ENCODE results near the gene SYK. TPM values are rescaled to one million over a fixed set of nuclear protein-coding genes. Genes with fewer than 3 reads are reported as not detected.
A peak's percentile ranks its signal among the peaks of the same experiment; 100 is the strongest.

Gene SYK
- total RNA-seq, 4 donors from 2014 or later, result 43.7 to 54.9 (median 47.9) TPM

DNA sequence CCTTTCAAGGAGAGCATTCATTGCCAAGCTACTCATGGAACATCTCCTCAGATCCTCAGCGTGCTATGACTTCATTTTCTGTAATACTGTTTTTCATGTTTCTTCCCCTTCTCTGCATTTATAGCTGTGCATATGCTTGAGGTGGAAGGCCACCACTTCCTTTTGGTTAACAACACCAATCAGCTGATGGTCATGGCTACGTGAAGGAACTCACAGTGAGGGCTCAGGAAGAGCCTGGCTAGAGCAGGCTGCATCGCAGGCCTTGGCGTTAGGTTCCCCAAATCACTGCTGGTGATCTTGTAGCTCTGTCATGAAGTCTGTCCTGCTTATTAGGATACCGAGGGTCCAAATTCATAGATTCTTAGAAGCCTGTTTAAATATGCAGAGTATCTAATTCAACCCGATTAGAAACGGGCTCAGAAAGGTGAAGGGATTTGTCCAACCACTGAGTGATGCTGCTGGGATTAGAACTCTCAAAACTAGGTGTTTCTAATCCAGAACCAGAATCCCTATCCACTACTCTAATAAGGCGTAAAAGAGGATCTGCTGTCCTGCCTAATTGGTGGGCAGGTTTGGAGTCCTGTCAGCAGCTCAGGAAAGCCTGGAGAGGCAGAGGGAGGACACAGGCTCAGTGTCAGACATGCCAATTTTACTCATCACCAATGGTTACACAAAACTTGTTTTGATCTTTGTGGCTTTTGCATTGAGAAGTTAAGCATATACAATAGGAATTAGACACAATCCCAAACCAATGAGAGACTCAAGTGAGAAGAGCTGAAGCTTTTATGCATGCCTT, 7.5 kb downstream of the SYK start:
- peaks cover 15 to 72% (median 16%) of the 10 kb centered on the region in 3 donors for H3K4me1 ChIP-seq
- peak overlapping the region in 1 of 4 donors; percentile 39 for H3K27ac ChIP-seq
- DNase-seq, result no peak
- H3K9me3 ChIP-seq, result no peaks in the 10 kb centered on the region
- H3K27me3 ChIP-seq, result peaks cover 0 to 4% (median 0%) of the 10 kb centered on the region in 4 donors
- WGBS, 2 donors, result 75 to 81% methylated on average over 6 to 7 of the region's 8 CpGs
- H3K36me3 ChIP-seq, result no peaks in the 10 kb centered on the region
- H3K4me3 ChIP-seq, result no peak overlapping the region
- TF ChIP-seq POLR2A (IDR thresholded peaks at IDR 0.05), result no peak
- TF ChIP-seq, protein P1, sequence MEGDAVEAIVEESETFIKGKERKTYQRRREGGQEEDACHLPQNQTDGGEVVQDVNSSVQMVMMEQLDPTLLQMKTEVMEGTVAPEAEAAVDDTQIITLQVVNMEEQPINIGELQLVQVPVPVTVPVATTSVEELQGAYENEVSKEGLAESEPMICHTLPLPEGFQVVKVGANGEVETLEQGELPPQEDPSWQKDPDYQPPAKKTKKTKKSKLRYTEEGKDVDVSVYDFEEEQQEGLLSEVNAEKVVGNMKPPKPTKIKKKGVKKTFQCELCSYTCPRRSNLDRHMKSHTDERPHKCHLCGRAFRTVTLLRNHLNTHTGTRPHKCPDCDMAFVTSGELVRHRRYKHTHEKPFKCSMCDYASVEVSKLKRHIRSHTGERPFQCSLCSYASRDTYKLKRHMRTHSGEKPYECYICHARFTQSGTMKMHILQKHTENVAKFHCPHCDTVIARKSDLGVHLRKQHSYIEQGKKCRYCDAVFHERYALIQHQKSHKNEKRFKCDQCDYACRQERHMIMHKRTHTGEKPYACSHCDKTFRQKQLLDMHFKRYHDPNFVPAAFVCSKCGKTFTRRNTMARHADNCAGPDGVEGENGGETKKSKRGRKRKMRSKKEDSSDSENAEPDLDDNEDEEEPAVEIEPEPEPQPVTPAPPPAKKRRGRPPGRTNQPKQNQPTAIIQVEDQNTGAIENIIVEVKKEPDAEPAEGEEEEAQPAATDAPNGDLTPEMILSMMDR (IDR thresholded peaks at IDR 0.05), result no peak
- intact Hi-C loops (cut with DNase I), result no loop called here

DNA sequence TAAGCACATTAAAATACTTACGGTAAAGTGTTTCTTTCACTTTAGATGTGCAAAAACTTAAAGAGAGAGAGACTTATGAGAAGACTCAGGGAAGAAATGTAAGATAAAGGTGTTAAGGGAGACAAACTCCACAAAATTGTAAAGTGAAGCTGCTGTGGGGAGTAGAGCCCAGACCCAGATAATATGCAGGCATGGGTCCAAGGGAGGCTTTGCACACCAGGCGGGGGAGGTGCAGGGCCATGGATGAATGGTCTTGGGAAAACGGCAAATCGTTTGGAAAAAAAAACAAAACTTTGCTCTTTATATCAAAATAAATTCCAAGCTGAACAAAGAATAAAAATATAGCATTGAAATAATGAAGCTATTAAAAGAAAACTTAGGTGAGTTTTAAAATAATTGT, 9.1 kb downstream of the SYK start:
- Histone ChIP-seq H3K4me3 (no peak overlapping the region), H3K36me3 (no peaks in the 10 kb centered on the region), H3K9me3 (no peaks in the 10 kb centered on the region), H3K27ac (peak overlapping the region in 1 of 4 donors; percentile 5), H3K4me1 (peaks cover 15 to 74% (median 21%) of the 10 kb centered on the region in 3 donors), H3K27me3 (peaks cover 0 to 4% (median 0%) of the 10 kb centered on the region in 4 donors)
- TF ChIP-seq, protein P1 (IDR thresholded peaks at IDR 0.05), result no peak
- no peak for TF ChIP-seq POLR2A (IDR thresholded peaks at IDR 0.05)
- DNase-seq, result no peak
- intact Hi-C loops (cut with DNase I), result no loop called here
- WGBS, 2 donors, result 36 to 48% methylated on average over 4 of the region's 4 CpGs

DNA sequence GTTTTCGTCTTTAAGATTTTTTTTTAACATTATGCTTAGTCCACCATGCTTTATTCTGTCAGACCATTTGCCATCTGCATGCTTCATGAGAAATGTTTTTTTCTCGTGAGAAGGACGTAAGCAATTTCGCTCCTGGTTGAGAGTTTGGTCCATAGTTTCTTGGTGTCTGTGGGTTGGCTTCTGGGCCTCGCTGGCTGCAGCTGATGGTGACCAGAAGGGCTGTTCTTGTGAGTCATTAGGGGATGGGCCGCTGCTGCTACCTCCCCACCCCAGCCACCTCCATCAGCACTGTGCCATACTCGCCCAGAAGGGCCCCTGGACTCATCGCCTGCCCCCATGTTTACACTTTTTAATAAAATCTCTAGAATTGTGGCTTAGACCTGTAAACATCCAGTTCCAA, 11.4 kb downstream of the SYK start:
- Histone ChIP-seq H3K4me3 (no peak overlapping the region), H3K27me3 (peaks cover 0 to 4% (median 0%) of the 10 kb centered on the region in 4 donors), H3K9me3 (no peaks in the 10 kb centered on the region), H3K36me3 (peaks cover 0 to under 1% (median 0%) of the 10 kb centered on the region in 3 donors), H3K4me1 (peaks cover 15 to 77% (median 21%) of the 10 kb centered on the region in 3 donors), H3K27ac (peak overlapping the region in 1 of 4 donors; percentile 3)
- no peak for DNase-seq
- 89% methylated on average over 7 to 8 of the region's 8 CpGs for WGBS, 2 donors
- TF ChIP-seq POLR2A (IDR thresholded peaks at IDR 0.05), result no peak
- TF ChIP-seq, protein P1 (IDR thresholded peaks at IDR 0.05), result no peak
- intact Hi-C loops (cut with DNase I), result no loop called here

DNA sequence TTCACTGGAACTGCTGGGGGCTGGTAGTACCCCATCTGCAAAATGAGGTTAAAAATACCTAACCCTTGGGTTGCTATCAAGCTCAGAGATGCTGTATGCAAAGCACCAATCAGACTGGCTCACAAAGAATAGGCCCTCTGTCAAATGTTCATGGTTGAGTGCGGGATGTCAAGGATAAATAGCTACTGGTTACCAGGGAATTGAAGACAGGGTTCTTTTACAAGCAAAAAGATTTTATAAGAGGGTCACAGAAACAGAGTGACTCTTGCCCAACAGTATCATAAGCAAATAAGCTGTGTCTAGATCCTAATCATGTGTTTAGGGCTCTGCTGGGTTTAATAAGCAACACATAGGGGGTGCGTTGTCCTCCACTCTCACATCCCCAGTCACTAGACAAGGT, 11.9 kb downstream of the SYK start:
- 65 to 93% methylated on average over 2 of the region's 2 CpGs for WGBS, 2 donors
- intact Hi-C loops (cut with DNase I), result no loop called here
- H3K27ac ChIP-seq, result peak overlapping the region in 2 of 4 donors; percentile 16 to 58
- TF ChIP-seq, protein P1 (IDR thresholded peaks at IDR 0.05), result no peak
- no peak for TF ChIP-seq POLR2A (IDR thresholded peaks at IDR 0.05)
- peaks cover 0 to 4% (median 0%) of the 10 kb centered on the region in 4 donors for H3K27me3 ChIP-seq
- no peak for DNase-seq
- no peaks in the 10 kb centered on the region for H3K9me3 ChIP-seq
- H3K36me3 ChIP-seq, result peaks cover 0 to 5% (median 0%) of the 10 kb centered on the region in 3 donors
- no peak overlapping the region for H3K4me3 ChIP-seq
- peaks cover 11 to 72% (median 21%) of the 10 kb centered on the region in 3 donors for H3K4me1 ChIP-seq

DNA sequence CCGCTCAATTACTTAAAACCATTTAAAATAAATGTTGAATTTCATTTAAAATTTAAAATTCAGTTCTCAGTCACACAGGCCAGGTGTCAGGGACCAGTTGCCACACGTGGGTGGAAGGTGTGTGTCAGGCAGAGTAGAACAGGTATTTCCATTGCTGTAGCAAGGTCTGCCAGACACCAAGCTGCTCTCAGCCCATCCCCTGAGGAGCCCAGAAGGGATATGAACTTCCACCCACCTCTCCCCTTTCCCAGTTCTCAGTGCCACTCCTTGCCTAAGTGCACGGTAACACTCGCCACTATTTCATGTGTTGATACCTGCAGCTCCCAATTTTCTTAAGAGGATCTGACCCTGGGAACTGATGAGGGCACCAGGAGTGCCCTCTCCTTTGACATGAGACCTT, 12.7 kb downstream of the SYK start:
- WGBS, 2 donors, result 68 to 73% methylated on average over 4 of the region's 4 CpGs
- no peaks in the 10 kb centered on the region for H3K9me3 ChIP-seq
- peaks cover 0 to 8% (median 0%) of the 10 kb centered on the region in 3 donors for H3K36me3 ChIP-seq
- H3K4me1 ChIP-seq, result peaks cover 9 to 65% (median 21%) of the 10 kb centered on the region in 3 donors
- TF ChIP-seq, protein P1 (IDR thresholded peaks at IDR 0.05), result no peak
- TF ChIP-seq POLR2A (IDR thresholded peaks at IDR 0.05), result no peak
- no peak for DNase-seq
- H3K27ac ChIP-seq, result peak overlapping the region in 1 of 4 donors; percentile 58
- H3K27me3 ChIP-seq, result no peaks in the 10 kb centered on the region
- no peak overlapping the region for H3K4me3 ChIP-seq
- intact Hi-C loops (cut with DNase I), result no loop called here
